Thoracic aorta (tissue), 2 donors: ENCODE data around the gene RIMBP2. TPM values are rescaled to one million over a fixed set of nuclear protein-coding genes. Genes with fewer than 3 reads are reported as not detected.
"Not testable (repeated sequence)": the region's sequence is repeated elsewhere in the genome, so short reads cannot be mapped to it uniquely, and the experiment has no call there.

ENCODE experiments used
- ATAC-seq: fragments of 150-250 bp; one replicate; pipeline ENCODE4 v1.8.0; 2017; ENCODE audit warnings: low read depth; ENCODE audit not compliant: insufficient number of reproducible peaks, low FRiP score
- DNase-seq: peaks from one replicate; pipeline ENCODE4 v3.0.0-alpha.2; 2020; ENCODE audit warnings: low spot score
- H3K27ac ChIP-seq, 2 donors: fragments of 200-600 bp; sonication (generic); 1 replicate in 1 of 2; 2 replicates in 1 of 2; pipeline ENCODE4 v1.5.1; 2016; ENCODE audit warnings: mild to moderate bottlenecking in 2 of 2, moderate library complexity in 2 of 2
- H3K27me3 ChIP-seq: fragments of 200-600 bp; sonication (generic); replicated peaks from 2 replicates; pipeline ENCODE4 v1.6.0; 2016; ENCODE audit warnings: mild to moderate bottlenecking; ENCODE audit not compliant: insufficient read depth
- H3K36me3 ChIP-seq: fragments of 200-600 bp; sonication (generic); one replicate; pipeline ENCODE4 v1.5.1; 2016
- H3K4me1 ChIP-seq, 2 donors: fragments of 200-600 bp; sonication (generic); 1 replicate in 1 of 2; 2 replicates in 1 of 2; pipeline versions ENCODE4 v1.5.1 to v1.6.0; 2016; ENCODE audit warnings: low read depth in 2 of 2, mild to moderate bottlenecking in 1 of 2; ENCODE audit not compliant: control insufficient read depth in 1 of 2
- H3K4me3 ChIP-seq: fragments of 200-600 bp; sonication (generic); 2 replicates; pipeline ENCODE4 v1.5.1; 2016; ENCODE audit warnings: mild to moderate bottlenecking
- H3K9me3 ChIP-seq: fragments of 200-600 bp; sonication (generic); 2 replicates; pipeline ENCODE4 v1.5.1; 2016
- total RNA-seq, 2 donors: library from RNA; depleted of rRNA; stranded (reverse); fragments of >200 nt; gene quantifications; one replicate each; pipeline versions ENCODE4 v1.1.0 to v1.2.3, GENCODE V29; 2016
- TF ChIP-seq, protein P1 (sequence below): fragments of 200-600 bp; sonication (generic); IDR thresholded peaks from one replicate; pipeline ENCODE4 v1.5.1; 2019; ENCODE audit warnings: antibody characterized with exemption

The RIMBP2 gene
- total RNA-seq, 2 donors from 2014 or later = 0.54 to 0.92 TPM

DNA sequence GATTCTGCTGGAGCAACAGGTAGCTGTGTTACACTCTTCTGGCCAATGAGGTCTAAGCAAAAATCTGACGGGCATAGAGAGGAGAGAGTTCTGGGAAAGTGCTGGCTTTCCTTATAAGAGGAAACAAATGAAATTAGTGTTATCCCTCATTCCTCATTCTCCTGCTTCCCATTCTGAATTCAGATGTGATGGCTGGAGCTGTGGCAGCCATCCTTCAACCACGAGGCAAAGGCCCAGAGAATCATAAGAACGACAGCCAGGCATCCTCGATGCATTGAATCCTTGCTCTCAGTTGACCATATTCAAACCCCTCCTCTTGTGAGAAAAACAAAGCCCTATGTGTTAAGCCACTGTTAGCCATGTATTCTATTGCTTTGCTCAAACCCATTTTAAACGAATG is 27.5 kb upstream of the RIMBP2 start:
- DNase-seq (no peak), ATAC-seq (no peak)
- no peak overlapping the region for H3K27ac ChIP-seq
- peaks cover 2% of the 10 kb centered on the region for H3K9me3 ChIP-seq
- TF ChIP-seq, protein P1, sequence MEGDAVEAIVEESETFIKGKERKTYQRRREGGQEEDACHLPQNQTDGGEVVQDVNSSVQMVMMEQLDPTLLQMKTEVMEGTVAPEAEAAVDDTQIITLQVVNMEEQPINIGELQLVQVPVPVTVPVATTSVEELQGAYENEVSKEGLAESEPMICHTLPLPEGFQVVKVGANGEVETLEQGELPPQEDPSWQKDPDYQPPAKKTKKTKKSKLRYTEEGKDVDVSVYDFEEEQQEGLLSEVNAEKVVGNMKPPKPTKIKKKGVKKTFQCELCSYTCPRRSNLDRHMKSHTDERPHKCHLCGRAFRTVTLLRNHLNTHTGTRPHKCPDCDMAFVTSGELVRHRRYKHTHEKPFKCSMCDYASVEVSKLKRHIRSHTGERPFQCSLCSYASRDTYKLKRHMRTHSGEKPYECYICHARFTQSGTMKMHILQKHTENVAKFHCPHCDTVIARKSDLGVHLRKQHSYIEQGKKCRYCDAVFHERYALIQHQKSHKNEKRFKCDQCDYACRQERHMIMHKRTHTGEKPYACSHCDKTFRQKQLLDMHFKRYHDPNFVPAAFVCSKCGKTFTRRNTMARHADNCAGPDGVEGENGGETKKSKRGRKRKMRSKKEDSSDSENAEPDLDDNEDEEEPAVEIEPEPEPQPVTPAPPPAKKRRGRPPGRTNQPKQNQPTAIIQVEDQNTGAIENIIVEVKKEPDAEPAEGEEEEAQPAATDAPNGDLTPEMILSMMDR = no peak
- H3K4me3 ChIP-seq = no peak overlapping the region
- H3K27me3 ChIP-seq = no peaks in the 10 kb centered on the region
- no peaks in the 10 kb centered on the region for H3K36me3 ChIP-seq
- H3K4me1 ChIP-seq = no peaks in the 10 kb centered on the region

DNA sequence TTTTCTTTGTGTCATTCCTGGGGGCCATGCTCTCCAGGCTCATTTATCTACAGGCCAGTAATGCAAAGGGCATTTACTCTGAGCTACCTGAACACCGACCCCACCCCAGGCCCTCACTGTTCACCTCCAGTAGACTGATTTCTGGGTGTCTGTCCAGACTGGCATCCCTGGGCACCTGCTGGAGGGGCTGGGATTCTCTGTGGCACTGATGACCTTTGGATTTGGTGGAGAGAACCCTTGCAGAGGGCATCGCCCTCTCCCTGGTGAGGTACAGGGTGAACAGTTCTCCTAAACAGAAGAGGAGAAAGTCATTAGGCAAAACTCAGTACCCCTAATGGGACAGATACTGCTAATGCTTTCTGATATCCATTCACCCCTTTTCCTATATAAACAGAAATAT is 27.1 kb upstream of the RIMBP2 start:
- no peak overlapping the region for H3K4me3 ChIP-seq
- no peak for ATAC-seq

DNA sequence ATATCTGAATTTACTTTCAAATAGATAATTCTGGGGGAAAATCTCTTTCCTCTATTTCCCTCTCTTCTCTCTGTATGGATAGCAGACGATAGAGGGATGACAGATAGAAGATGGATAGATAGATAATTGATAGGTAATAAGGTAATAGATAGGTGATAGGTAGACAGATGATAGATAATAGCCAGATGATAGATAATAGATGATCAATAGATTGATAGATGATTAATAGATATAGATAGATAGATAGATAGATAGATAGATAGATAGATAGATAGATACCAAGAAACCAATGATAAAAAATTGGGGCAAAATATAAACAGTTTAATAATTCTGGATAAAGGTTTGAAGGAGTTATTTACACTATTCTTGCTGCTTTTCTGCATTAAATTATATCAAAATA is 26.6 kb upstream of the RIMBP2 start:
- H3K27me3 ChIP-seq = no peaks in the 10 kb centered on the region
- H3K27ac ChIP-seq = no peak overlapping the region
- no peak overlapping the region for H3K4me3 ChIP-seq
- peaks cover 7% of the 10 kb centered on the region for H3K9me3 ChIP-seq
- no peaks in the 10 kb centered on the region for H3K4me1 ChIP-seq
- TF ChIP-seq, protein P1 = no peak
- ATAC-seq (no peak), DNase-seq (no peak)
- no peaks in the 10 kb centered on the region for H3K36me3 ChIP-seq

More for the DNA sequence above, 27.1 kb upstream of the RIMBP2 start:
- TF ChIP-seq, protein P1 = no peak
- H3K4me1 ChIP-seq = no peaks in the 10 kb centered on the region
- peaks cover 6% of the 10 kb centered on the region for H3K9me3 ChIP-seq
- no peaks in the 10 kb centered on the region for H3K36me3 ChIP-seq
- DNase-seq = no peak
- no peak overlapping the region for H3K27ac ChIP-seq
- H3K27me3 ChIP-seq = no peaks in the 10 kb centered on the region

DNA sequence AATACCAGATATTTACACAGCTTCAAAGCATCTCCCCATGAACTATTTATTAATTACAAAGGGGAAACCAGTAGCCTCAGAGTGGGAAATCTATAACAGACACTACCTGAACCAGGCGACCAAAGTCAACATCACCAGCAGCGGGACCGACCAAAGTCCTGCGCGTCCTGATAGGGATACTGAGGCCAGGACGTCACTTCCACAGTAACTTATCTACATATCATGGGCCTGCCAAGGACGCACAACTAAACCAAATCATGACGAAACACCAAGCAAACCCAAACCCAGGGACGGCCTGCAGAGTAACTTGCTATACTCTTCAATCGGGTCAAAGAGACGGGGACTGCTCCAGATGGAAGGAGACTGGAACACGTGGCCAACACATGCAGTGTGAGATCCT is 26.0 kb upstream of the RIMBP2 start:
- Histone ChIP-seq H3K4me3 (no peak overlapping the region), H3K27ac (no peak overlapping the region), H3K36me3 (no peaks in the 10 kb centered on the region), H3K27me3 (no peaks in the 10 kb centered on the region), H3K4me1 (no peaks in the 10 kb centered on the region), H3K9me3 (peaks cover 7% of the 10 kb centered on the region)
- ATAC-seq (no peak), DNase-seq (no peak)
- TF ChIP-seq, protein P1 = no peak

DNA sequence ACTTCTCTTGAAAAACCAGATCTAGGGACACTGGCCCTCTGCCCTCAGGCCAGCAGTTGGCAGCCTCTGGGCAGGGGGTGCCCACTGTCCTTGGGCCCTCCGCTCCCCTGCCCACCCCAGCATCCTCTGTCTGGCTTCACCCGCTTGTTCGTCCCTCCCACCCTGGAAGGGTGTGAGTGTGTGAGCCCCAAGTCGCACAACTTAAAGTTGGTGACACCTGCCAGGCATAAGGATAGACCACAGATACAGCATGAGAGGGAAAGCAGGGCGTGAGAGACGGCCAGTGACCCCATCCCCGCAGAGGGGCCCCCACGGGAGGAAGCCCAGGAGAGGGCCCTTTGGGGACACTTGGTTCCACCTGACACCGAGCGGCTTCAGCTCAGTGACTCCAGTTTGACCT is 23.5 kb upstream of the RIMBP2 start:
- H3K9me3 ChIP-seq = peaks cover 7% of the 10 kb centered on the region
- H3K4me3 ChIP-seq = no peak overlapping the region
- H3K4me1 ChIP-seq = no peaks in the 10 kb centered on the region
- no peak for DNase-seq
- ATAC-seq = no peak
- H3K36me3 ChIP-seq = no peaks in the 10 kb centered on the region
- TF ChIP-seq, protein P1 = no peak
- H3K27ac ChIP-seq = no peak overlapping the region
- H3K27me3 ChIP-seq = no peaks in the 10 kb centered on the region

DNA sequence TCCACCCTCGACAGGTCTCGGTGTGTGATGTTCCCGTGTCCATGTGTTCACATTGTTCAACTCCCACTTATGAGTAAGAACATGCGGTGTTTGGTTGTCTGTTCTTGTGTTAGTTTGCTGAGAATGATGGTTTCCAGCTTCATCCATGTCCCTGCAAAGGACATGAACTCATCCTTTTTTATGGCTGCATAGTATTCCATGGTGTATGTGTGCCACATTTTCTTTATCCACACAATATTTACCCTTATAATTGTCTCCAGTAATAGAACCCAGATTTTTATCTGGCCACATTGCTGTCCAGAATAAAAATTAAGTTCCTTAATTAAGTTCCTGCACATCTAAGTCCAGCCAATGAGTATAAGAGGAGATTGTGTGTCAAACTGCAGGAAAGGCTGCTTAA is 22.3 kb upstream of the RIMBP2 start:
- H3K4me3 ChIP-seq, DNase-seq, H3K9me3 ChIP-seq, H3K27ac ChIP-seq, H3K27me3 ChIP-seq, H3K36me3 ChIP-seq, H3K4me1 ChIP-seq, ATAC-seq: not testable (repeated sequence)
